HEK293T (cell line): ENCODE results near the gene E2F3.

Experiments used
- ARNT ChIP-seq: fragments of 450-650 bp; IDR thresholded peaks from 2 replicates; pipeline ENCODE4 v1.6.1; 2017; ENCODE audit warnings: mild to moderate bottlenecking
- BHLHE40 ChIP-seq: fragments of 450-650 bp; IDR thresholded peaks from 2 replicates; pipeline ENCODE4 v1.6.1; 2016; ENCODE audit warnings: mild to moderate bottlenecking, moderate library complexity, borderline replicate concordance
- CTBP1 ChIP-seq: fragments of 450-650 bp; IDR thresholded peaks from 2 replicates; pipeline ENCODE4 v1.6.1; 2016; ENCODE audit warnings: borderline replicate concordance
- ELF4 ChIP-seq: fragments of 450-650 bp; IDR thresholded peaks from 2 replicates; pipeline ENCODE4 v1.6.1; 2017; ENCODE audit warnings: antibody characterized with exemption
- FOXA1 ChIP-seq: fragments of 450-650 bp; IDR thresholded peaks from 2 replicates; pipeline ENCODE4 v1.6.1; 2016; ENCODE audit warnings: mild to moderate bottlenecking
- LEF1 ChIP-seq: fragments of 450-650 bp; IDR thresholded peaks from 2 replicates; pipeline ENCODE4 v1.6.1; 2017; ENCODE audit warnings: mild to moderate bottlenecking, borderline replicate concordance
- NFRKB ChIP-seq: fragments of 450-650 bp; IDR thresholded peaks from 2 replicates; pipeline ENCODE4 v1.6.1; 2016; ENCODE audit warnings: mild to moderate bottlenecking, moderate library complexity
- PKNOX1 ChIP-seq: fragments of 450-650 bp; IDR thresholded peaks from 2 replicates; pipeline ENCODE4 v1.6.1; 2016
- SP1 ChIP-seq: fragments of 450-650 bp; IDR thresholded peaks from 2 replicates; pipeline ENCODE4 v1.6.1; 2017
- ZNF384 ChIP-seq: fragments of 450-650 bp; IDR thresholded peaks from 2 replicates; pipeline ENCODE4 v1.6.1; 2016

- TF ChIP-seq NFRKB (peak; percentile 68), CTBP1 (no peak), ZNF384 (no peak), ARNT (no peak), SP1 (no peak), LEF1 (no peak), BHLHE40 (no peak), ELF4 (peak; percentile 51), FOXA1 (no peak), PKNOX1 (peak; percentile 22; the same call in 1 of the 2 replicates)
Measured at GRCh38 chr6:20534295-20535262, 132.9 kb downstream of the E2F3 start, which contains the start of gene CDKAL1.
